A204.1 (cell line): Measurements from ENCODE around the gene CDKAL1.
"Not testable (repeated sequence)": the region's sequence is repeated elsewhere in the genome, so short reads cannot be mapped to it uniquely, and the experiment has no call there.

Experiments
- FAIRE-seq: peaks from 2 replicates; lab custom pipeline; 2012; peaks lifted over from hg19 to GRCh38; lab: Jason Lieb, UNC

Gene CDKAL1

GRCh38 chr6:21037453-21037852 lies 503.2 kb downstream of the CDKAL1 start:
- no peak for FAIRE-seq

DNA sequence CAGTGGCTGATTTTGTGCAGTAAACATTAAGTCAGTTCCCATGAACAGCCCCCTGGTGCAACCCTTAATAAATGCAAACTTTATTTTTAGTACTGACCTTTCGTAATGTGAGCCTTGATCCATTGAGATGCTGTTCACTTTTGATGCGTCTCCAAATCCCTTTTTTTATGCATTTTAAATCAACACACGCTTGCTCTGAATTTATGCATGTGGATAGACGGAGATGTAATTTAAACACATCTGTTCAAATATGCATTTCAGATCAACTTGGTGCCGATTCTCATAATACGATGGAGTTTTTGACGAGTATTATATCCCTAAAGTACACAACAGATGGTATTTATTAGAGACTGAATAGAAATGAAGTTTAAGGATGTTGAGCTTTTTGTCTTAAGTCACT lies 505.7 kb downstream of the CDKAL1 start:
- FAIRE-seq: no peak

DNA sequence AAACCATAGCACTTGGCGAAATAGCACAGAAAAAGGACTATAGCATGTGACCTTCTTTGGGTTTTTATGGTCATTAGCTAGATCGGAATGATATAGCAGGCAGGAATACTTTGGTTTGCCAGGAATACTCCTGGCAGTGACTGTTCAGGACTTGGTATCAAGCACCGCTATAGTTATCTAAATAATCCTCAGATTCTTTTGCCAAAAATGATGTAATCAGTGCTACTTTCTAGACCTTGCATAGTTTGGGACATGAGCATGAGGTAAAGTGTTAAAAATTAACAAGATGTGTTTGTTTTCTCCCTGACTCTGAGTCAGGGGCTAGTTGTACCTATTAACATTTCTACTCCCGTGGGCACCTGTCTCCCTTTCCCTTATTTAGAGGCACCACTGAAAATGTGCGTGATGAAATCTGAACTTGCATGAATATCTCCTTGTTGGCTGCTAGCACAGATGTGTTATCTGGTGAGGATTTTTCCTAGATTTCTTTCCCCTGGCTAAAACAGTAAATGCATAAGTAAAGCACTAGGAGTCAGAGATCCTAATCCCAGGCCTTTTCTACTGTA lies 511.0 kb downstream of the CDKAL1 start:
- no peak for FAIRE-seq

DNA sequence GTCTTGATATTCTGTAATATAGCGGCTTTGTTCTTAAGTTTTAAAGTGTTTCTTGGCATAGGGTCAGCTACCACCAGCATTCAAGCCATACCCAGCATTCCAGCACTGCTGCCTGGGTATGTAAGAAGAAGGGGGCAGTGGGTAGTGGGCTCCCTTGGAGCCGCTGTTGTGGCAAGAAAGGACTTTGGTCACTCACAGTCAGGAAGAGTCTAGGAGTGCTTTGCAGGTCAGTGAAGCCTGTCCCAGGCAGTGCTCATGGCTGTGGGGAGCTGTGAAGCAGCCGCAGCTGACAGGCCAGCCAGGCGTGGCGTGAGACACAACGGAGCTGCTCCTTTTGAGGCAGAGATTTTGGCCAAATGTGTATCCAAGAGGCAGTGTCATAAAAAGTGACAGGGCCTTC lies 512.0 kb downstream of the CDKAL1 start:
- no peak for FAIRE-seq

DNA sequence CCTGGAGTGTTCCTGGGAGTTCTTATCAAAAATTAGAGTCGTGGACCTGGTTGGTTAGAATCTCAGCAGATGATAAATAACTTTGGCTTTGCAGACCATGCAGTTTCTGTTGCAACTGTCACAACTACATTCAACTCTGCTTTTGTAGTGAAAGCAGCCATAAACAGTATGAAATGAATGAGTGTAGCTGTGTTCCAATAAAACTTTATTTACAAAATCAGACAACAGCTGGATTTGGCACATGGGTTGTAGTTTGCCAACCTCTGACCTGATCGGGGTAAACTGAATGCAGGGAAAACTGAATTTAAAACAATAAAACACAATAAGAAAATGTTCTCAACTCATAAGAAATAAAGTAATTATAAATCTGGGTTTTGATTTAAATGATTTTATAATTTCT lies 513.8 kb downstream of the CDKAL1 start:
- no peak for FAIRE-seq

GRCh38 chr6:21049148-21049547 lies 514.9 kb downstream of the CDKAL1 start:
- peak; percentile 21 for FAIRE-seq

DNA sequence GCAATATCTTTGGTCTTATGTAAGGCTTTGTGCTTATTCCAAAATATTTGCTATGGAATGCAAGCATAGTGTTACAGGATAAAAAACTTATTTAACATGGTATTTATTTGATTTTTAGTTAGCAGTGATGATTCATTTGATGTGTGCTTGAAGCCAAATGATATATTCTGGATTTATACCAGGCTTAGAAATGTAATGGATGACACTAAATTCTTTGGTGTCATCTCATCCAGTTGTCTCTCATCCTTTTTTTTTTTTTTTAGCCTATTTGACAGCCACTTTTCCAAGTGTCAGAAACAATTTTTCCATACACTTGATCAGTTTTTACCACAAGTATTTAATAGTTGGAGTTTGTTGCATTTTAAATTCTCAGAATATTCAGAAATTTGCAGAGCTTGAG lies 515.3 kb downstream of the CDKAL1 start:
- no peak for FAIRE-seq

DNA sequence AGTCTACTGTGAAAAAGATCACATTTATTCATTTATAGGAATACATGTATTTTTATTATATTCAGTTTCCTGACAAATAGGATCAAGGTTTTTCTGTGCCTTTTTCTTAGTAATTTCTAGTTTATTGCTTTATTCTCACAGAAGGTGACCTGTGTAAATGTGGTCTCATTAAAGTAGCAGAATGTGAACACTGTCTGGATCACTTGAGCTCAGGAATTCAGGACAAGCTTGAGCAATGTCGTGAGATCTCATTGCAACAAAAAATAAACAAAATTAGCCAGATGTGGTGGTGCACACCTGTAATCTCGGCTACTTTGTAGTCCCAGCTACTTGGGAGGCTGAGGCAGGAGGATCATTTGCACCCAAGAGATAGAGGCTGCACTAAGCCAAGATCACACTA lies 516.7 kb downstream of the CDKAL1 start:
- FAIRE-seq: no peak

DNA sequence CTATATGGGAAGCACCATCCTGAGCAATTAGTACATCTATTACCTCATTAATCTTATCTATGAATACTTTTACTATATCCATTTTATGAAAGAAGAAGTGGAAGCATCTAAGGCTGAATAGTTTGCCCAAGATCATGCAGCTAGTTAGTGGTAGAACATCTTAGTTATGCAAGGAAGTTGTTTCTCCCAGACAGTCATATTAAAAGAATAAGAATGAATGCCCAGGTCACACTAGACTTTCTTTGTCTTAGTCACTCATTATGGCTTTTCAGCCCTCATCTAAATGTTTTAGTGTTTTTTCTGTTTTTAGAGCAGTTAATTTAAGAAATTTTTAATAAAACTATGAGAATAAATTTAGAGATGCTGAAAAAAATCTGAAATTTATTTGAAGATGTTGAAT lies 517.5 kb downstream of the CDKAL1 start:
- no peak for FAIRE-seq

GRCh38 chr6:21053612-21054011 lies 519.4 kb downstream of the CDKAL1 start:
- FAIRE-seq: no peak

GRCh38 chr6:21055480-21055879 lies 521.2 kb downstream of the CDKAL1 start:
- not testable (repeated sequence) for FAIRE-seq

- FAIRE-seq: no peak
These were observed 527.6 kb downstream of the CDKAL1 start for GRCh38 chr6:21061892-21062291.

DNA sequence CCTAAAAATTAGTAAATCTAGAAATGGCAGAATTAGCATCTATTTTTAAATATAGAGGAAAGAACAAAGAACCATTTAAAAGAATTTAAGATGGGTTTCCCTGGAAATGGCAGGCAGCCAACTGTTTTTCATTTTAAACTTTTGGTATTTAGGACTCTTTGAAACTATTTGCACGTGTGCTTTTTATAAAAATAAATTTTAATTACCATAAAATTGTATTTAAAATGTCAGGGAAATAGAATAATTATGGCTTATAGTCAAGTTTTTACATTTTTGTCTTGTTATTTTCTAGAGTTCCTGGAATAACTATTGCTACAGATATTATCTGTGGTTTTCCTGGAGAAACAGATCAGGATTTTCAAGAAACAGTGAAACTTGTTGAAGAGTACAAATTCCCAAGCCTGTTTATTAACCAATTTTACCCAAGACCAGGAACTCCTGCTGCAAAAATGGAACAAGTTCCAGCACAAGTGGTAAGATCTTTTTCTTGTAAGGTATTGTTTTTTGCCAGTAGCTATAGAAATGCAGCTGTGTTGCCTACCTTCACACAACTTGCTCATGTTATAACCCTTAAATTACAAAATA lies 530.6 kb downstream of the CDKAL1 start:
- no peak for FAIRE-seq

DNA sequence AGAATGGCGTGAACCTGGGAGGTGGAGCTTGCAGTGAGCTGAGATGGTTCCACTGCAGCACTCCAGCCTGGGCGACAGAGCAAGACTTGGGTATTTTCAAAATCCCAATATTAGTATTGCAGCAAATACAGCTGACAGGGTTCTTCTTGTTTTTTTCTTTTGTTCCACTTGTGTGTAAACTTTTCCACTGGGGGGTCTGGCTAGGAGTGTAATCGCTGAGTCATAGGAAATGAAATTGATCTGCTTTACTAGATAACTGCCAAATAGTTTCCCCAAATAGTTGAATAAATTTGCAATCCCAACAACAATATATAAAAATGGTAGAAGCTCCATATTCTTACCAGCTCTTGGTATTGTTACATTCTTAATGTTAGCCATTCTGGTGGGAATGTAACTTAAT lies 533.3 kb downstream of the CDKAL1 start:
- no peak for FAIRE-seq

DNA sequence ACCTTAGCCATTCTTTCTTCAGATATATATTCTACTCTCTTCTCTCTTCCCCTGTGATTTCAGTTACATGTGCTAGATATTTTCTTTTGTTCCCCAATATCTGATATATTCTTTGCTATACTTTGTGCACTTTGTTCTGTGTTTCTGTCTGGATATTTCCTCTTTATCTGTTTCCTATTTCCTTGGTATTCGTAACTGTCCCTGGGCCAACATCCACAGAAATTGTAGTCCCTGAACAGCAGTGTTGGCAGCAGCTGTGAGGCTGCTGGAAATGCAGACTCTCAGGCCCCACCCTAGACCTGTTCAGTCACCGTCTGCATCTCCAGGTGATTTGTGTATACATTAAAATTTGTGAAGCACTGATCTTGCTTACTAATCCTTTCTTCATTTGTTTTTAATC lies 536.4 kb downstream of the CDKAL1 start:
- FAIRE-seq: no peak

GRCh38 chr6:21071780-21072468 lies 537.7 kb downstream of the CDKAL1 start:
- FAIRE-seq: no peak

- no peak for FAIRE-seq
These were observed 539.1 kb downstream of the CDKAL1 start for GRCh38 chr6:21073318-21073839.

DNA sequence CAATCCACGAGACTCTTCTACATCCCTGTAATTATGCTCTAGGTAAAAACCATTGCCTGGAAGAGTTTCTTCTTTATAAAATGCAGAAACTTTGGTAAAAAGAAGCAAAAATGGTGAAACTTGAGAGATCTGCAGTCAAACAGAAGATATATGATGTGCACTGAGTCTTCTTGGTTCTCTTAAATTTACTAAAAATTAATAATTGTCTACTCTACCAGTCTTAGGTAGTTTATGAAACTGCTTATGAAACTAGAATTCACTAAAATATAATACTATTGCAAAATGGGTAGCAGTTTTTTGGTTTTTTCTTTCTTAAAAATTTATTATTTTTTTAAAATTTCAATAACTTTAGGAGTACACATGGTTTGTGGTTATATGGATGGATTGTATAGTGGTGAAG lies 540.2 kb downstream of the CDKAL1 start:
- FAIRE-seq: no peak

GRCh38 chr6:21075986-21076385 lies 541.7 kb downstream of the CDKAL1 start:
- FAIRE-seq: no peak

DNA sequence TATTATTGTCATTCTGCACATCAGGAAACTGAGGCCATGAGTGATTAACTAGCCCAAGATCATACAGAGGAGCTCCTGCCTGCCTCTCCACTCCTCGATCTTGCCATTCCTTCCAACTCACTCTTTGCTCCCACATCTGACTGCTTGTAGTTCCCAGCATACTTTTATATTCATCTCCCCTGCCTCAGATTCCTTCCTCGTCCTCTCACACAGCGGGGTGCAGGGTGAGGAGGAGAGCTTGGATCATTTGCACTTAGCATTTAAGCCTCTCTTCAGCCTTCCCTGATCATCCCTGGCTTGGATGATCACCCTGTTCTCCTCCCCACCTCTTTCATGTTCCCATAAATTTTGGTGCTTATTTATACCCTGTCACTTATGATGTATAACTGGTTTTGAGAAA lies 544.2 kb downstream of the CDKAL1 start:
- FAIRE-seq: no peak

DNA sequence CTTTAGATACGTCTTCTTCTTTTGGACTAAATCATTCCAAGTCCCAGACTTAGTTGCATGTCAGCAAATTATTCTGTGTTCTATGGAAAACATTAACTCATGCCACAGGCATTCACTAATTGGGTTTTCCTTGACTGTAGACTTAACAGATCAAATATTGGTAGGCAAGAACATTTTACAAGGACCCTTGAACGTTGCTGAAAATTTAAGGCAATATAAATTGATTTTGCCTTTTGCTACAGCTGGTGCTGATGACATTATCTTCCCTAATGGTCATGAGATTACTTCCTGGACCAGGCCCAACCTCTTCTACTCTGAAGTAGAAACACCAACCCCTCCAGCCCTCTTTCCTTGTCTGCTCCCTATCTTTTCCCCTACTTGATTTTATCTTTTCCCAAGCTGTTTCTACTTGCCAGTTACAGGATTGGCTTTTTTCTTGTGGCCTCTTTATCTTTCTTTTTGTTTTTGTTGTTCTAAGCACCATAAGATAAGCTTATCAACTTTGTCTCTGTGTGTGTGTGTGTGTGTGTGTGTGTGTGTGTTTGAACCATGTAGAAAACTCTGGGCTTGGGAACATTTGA lies 545.3 kb downstream of the CDKAL1 start:
- no peak for FAIRE-seq

- no peak for FAIRE-seq
These were observed 546.0 kb downstream of the CDKAL1 start for GRCh38 chr6:21080221-21080620.

DNA sequence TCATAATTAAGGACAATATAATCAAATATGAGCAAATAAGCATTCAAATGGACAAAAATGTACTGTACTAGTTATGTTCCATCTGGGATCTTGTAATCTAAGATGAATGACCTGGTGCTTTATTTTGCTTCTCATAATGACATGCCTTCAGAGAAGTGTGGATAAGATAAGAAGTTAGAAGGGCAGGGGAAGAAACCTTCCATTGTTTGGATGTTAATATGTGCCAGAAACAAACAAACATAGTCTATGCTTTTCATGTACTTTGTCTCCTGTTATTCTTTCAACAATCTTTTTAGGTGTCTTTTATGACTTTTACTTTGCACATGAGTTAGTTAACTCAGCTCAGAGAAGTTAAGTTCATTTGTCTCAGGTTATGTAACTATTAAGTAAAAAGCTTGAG lies 547.8 kb downstream of the CDKAL1 start:
- no peak for FAIRE-seq

DNA sequence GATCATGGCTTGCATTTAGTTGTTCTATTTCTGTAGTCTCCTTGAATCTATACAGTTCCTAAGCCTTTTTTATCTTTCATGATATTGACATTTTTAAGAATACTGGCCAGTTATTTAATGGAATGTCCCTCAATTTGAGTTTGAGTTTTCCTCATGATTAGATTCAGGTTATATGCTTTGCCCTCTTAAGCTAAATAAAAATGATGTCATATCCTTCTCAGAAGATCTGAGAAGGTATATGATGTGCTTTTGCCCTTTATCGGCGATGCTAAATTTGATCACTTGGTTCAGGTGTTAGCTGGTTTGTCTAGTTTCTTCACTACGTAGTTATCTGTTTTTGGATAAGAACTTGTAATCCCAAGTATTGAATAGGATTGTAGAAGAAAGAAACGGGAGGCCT lies 549.5 kb downstream of the CDKAL1 start:
- FAIRE-seq: no peak
